ENCODE measurements around the gene FAM167B.
A peak's percentile ranks its signal among the peaks of the same experiment; 100 is the strongest.

The FAM167B gene

GRCh38 chr1:32240140-32240951 is 6.7 kb upstream of the FAM167B start:
- no peak for TF ChIP-seq CTCF (IDR thresholded peaks at IDR 0.05; ENCODE audit: low read depth, low read length, missing control alignments)
- no peak for DNase-seq (ENCODE audit: low read depth)
- peak overlapping the region; percentile 60 for H3K4me3 ChIP-seq (ENCODE audit: low read depth, low read length)

GRCh38 chr1:32241001-32241763 is 5.8 kb upstream of the FAM167B start:
- no peak for TF ChIP-seq CTCF (IDR thresholded peaks at IDR 0.05; ENCODE audit: low read depth, low read length, missing control alignments)
- no peak for DNase-seq (ENCODE audit: low read depth)
- peak overlapping the region; percentile 60 for H3K4me3 ChIP-seq (ENCODE audit: low read depth, low read length)

GRCh38 chr1:32242341-32242851 is 4.6 kb upstream of the FAM167B start:
- no peak for DNase-seq (ENCODE audit: low read depth)
- H3K4me3 ChIP-seq (ENCODE audit: low read depth, low read length) = no peak overlapping the region

GRCh38 chr1:32247452-32247851 is 430 bp downstream of the FAM167B start:
- no peak for TF ChIP-seq CTCF (IDR thresholded peaks at IDR 0.05; ENCODE audit: low read depth, low read length, missing control alignments)
- H3K4me3 ChIP-seq (ENCODE audit: low read depth, low read length) = no peak overlapping the region
- DNase-seq (ENCODE audit: low read depth) = no peak

More at GRCh38 chr1:32242341-32242851, 4.6 kb upstream of the FAM167B start:
- TF ChIP-seq CTCF (IDR thresholded peaks at IDR 0.05; ENCODE audit: low read depth, low read length, missing control alignments) = no peak

- TF ChIP-seq CTCF (IDR thresholded peaks at IDR 0.05; ENCODE audit: low read depth, low read length, missing control alignments) = peak; percentile 98
- DNase-seq (ENCODE audit: low read depth) = no peak
- H3K4me3 ChIP-seq (ENCODE audit: low read depth, low read length) = no peak overlapping the region
Measured at GRCh38 chr1:32247983-32248889, 1.2 kb downstream of the FAM167B start.

- peak overlapping the region; percentile 27 for H3K4me3 ChIP-seq (ENCODE audit: low read depth, low read length)
- peak; percentile 96 for DNase-seq (ENCODE audit: low read depth)
- TF ChIP-seq CTCF (IDR thresholded peaks at IDR 0.05; ENCODE audit: low read depth, low read length, missing control alignments) = no peak
Measured at GRCh38 chr1:32249831-32250525, 3.0 kb downstream of the FAM167B start.
